Adrenal gland (tissue), 5 donors: ENCODE results near the gene TTLL1.

Experiments used
- CTCF ChIP-seq, 6 experiments: fragments of 450-650 bp in 4 of 6; fragments of 200-600 bp in 2 of 6; sonication (generic) in 1 of 6; IDR thresholded peaks; 1 replicate in 5 of 6; 2 replicates in 1 of 6; pipeline versions ENCODE4 v1.5.1 to v1.8.0; 2016 to 2021; ENCODE audit warnings: antibody characterized with exemption in 6 of 6, mild to moderate bottlenecking in 2 of 6, moderate library complexity in 1 of 6
- POLR2A ChIP-seq, 2 donors: fragments of 450-650 bp; IDR thresholded peaks; one replicate each; pipeline ENCODE4 v1.6.1; 2017; ENCODE audit warnings: antibody characterized with exemption in 2 of 2, mild to moderate bottlenecking in 2 of 2, moderate library complexity in 1 of 2
- donor health status: DM: no; HTN: no; CAD: no.

DNA sequence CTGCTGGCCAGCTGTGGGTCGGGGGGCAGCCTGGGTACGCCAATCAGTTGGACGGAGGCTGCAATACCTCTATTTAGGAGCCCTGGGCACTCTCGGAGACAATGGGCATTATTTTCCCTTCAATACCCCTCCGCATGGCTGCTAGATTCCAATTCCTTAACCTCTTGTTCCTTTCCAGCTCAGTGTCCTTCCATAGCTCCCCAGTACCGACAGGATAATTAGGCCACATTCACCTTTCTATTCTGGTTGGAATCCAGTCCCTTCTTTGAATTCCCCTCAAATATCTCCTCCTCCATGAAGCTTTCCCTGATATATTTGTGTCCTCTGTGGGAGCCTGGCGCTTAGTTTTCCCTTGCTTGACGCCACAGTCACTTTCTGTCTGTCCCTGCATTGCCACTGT is 17.1 kb upstream of the TTLL1 start:
- no peak for TF ChIP-seq CTCF (IDR thresholded peaks at IDR 0.05)
- no peak for TF ChIP-seq POLR2A (IDR thresholded peaks at IDR 0.05)
